ENCODE results near the gene KIF1B.

DNA sequence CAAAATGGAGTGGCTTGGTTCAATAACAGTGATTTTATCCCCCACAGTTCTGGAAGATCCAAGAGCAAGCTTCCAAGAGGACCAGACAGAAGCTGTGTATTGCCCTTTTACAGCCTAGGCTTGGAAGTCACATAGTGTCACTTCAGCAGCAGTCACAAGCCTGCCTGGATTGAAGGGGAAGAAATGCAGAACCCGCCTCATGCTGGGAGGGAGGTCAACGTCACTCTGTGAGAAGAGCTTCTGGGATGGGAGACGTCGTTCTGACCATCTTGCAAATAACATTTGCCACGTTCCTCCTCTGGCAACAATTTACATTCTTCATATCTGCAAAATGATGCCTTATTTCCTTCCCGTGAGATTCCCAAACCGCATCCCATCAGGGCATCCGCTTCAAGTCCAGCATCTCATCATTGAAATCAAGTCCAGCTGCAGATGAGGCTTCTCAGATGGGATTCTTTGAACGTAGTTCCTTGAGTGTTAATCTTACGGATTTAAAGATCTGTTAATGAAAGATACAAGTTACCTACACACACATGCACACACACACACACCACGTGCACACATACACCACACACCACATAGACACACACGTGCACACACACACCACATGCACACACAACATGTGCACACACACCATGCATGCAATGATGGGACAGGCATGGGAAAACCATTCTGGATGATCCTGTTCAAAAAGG lies 23.9 kb upstream of the KIF1B start:
- TF ChIP-seq CTCF (IDR thresholded peaks at IDR 0.05) = no peak
- TF ChIP-seq POLR2A (IDR thresholded peaks at IDR 0.05; ENCODE audit: low read depth) = no peak
- TF ChIP-seq EP300 (IDR thresholded peaks at IDR 0.05) = no peak
